GM12872 (cell line): ENCODE measurements around the gene SPECC1L.

Experiments
- TF ChIP-seq, protein P1 (sequence below): IDR thresholded peaks from 3 replicates; pipeline ENCODE4 v1.5.1; 2011; ENCODE audit warnings: low read depth, mild to moderate bottlenecking, low read length, moderate library complexity; ENCODE audit not compliant: insufficient read depth

The SPECC1L gene

DNA sequence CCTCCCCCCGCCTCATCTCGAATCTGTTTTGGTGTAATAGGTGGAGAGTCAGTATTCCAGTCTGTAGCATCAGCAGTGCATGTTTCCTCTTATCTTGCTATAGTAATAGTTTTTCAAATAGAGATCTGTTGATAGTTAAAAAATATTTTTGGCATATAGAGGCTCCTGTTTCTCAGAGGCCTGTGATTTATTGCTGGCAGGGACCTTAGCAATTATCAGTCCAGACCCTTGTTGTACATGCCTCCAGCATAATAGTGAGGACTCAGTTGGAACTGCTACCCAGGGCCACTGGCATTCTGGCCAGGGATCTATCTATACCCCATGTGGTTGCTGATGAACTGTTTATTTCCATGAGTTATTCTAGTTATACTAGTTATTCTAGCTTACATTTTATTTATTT is 52.6 kb downstream of the SPECC1L start:
- TF ChIP-seq, protein P1, sequence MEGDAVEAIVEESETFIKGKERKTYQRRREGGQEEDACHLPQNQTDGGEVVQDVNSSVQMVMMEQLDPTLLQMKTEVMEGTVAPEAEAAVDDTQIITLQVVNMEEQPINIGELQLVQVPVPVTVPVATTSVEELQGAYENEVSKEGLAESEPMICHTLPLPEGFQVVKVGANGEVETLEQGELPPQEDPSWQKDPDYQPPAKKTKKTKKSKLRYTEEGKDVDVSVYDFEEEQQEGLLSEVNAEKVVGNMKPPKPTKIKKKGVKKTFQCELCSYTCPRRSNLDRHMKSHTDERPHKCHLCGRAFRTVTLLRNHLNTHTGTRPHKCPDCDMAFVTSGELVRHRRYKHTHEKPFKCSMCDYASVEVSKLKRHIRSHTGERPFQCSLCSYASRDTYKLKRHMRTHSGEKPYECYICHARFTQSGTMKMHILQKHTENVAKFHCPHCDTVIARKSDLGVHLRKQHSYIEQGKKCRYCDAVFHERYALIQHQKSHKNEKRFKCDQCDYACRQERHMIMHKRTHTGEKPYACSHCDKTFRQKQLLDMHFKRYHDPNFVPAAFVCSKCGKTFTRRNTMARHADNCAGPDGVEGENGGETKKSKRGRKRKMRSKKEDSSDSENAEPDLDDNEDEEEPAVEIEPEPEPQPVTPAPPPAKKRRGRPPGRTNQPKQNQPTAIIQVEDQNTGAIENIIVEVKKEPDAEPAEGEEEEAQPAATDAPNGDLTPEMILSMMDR: no peak

DNA sequence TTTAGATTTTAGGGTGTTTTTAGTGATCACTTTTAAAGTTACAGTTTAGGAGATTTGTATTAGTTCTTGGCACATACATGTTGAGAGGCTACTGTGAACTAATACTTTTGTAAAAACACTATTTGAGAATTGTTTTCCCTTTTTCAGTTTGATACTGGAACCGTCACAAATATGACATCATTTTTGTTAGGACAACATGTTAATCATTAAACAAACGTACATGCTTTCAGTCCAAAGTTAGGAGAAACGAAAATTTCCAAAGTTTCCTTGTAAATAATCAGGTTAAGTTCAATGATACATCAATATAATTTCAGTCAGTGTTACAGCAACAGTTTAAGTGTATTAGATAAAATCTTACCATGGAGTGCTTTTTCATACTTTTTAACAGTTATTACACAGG is 53.1 kb downstream of the SPECC1L start:
- TF ChIP-seq, protein P1: no peak

DNA sequence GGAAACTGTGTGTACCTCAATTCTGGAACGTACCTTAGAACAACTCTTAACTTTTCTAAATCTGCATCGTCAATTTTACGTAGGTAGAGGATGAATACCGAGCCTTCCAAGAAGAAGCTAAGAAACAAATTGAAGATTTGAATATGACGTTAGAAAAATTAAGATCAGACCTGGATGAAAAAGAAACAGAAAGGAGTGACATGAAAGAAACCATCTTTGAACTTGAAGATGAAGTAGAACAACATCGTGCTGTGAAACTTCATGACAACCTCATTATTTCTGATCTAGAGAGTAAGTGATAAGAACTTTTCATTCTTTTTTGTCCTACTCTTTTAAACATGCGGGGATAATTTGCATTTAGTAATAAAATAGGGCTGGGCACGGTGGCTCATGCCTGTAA is 53.5 kb downstream of the SPECC1L start:
- TF ChIP-seq, protein P1: no peak

DNA sequence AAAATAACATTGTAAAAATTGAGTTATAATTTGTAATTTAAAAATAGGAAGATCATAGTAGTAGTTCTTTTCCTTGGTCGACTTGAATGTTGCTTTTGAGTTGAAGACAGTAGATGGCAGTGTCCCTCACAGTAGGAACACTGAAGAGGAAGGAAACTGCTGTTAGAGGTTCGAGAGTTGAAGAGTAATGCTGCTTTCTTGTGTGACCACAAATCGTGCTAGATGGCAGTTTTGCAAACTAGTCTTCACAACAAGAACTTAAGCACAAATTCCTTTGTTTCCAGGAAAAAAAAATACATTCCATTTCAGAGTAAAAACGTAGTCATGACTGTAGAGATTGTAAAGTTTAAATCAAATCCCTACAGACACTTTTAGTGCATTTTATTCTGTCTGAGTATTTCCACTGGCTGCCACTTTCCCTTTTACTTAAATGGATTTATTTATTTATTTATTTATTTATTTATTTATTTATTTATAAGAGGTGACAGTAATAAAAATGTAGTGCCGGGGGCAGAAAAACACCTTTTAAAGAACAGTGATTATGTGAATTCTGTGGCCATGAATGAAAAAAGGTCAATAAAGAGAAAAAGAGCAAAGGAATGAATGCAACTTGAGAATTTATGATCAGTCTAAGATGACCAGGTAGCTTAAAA is 54.6 kb downstream of the SPECC1L start:
- TF ChIP-seq, protein P1: peak; percentile 71

DNA sequence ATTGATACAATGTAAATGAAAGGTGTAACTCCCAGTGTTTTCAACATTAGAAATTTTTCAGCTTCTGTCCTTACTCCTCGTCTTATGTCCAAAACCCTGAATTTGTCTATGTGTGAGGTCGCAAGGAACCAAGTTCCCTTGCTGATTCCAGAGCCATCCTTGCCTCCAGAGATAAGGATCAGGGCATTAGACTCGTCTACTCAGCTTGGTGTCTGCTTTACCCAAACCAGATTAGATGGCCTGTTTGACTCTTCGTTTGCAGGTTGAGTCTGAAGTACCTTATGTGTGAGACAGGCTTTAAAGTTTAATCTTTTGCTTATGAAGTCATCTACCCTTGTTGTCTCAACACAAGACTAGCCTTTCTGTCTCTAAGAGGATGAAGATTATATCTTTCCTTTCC is 55.6 kb downstream of the SPECC1L start:
- TF ChIP-seq, protein P1: no peak

DNA sequence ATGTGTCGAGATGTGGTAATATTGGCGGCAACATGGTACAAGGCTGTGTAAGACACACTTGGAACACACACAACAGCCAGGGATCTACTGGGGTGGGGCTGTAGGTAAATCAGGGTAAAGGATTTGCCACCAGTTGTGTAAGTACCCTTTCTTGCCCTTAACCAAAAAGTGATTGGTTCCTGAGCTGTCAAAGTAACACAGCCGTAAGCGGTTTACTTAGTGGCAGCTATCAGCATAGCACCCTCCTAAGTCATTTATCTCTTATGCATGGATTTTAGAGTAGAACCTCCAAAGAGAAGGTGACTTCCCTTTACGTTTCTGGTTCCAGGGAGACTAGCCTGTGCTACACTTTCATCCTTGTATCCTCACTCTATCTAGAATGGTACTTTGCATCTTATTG is 57.2 kb downstream of the SPECC1L start:
- TF ChIP-seq, protein P1: no peak

DNA sequence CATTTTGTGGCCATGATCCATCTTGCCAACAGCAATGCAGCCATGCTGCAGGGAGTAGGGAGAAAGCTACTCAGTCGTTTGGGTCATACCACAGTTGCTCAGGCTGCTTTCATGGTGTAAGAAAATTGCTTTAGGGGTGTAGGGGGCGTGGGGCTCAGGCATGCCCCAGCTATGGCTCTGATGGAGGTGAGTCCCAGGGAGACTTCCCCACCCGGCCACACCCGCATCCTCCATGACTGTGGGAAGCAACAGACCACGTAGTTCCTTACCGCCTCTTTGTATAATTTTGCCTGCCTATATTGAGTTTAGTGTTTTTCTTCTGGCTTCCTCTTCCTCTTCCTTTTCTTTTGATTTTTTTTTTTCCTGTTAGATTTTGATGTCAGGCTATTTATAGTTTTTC is 58.8 kb downstream of the SPECC1L start:
- TF ChIP-seq, protein P1: no peak
